Activated T-cell treated with anti-CD3 and anti-CD28 coated beads for 4 hours (primary cell): Measurements from ENCODE around the gene TMEM134.
"Not testable (repeated sequence)": the region's sequence is repeated elsewhere in the genome, so short reads cannot be mapped to it uniquely, and the experiment has no call there.

Experiments
- DNase-seq: peaks from one replicate; pipeline ENCODE4 v3.0.0-alpha.2; 2020

The TMEM134 gene

DNA sequence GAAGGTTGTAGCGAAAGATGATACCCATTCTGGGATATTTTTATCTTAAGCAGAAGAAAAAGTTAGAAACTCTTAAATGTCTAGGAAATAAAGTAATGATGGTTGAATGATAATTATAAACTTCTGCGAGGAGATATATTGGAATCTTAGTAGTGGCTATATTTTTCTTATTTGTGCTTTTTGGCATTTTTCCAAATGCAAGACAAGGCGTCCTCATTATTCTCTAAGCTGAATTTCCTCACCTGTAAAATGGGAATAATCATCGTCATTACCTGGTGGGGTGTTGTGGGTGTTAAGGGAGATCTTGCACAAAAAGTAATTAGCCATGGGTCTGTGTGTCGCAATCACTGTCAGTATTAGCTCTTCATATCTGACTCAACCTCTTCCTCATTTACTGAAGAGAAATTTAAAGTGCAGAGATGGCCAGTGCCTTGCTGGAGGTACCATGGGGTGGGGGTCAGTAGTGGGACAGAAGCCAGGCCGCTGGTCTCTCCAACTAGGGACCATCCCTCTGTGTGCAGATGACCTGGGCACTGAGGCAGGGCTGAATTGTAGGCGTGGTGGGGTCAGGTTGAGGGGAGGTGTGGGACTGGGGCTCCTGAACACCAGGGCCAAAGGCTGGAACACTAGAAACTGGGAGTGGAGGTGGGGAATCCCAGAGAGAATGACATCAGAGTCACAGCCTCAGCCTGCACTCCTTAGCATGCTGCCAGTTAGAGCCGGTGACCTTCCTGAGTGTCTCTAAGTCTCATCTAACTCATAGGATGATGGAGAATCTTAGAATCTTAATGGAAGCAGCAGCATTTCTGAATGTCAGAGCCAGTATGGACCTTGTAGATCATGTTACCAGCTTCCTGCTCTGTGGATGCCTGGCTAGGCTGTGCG lies 32.0 kb upstream of the TMEM134 start:
- no peak for DNase-seq

- DNase-seq: no peak
Measured at GRCh38 chr11:67500484-67500821, 31.4 kb upstream of the TMEM134 start.

- no peak for DNase-seq
Measured at GRCh38 chr11:67499808-67500483, 30.9 kb upstream of the TMEM134 start.

GRCh38 chr11:67498544-67498972 lies 29.5 kb upstream of the TMEM134 start:
- no peak for DNase-seq

GRCh38 chr11:67497656-67498291 lies 28.7 kb upstream of the TMEM134 start:
- DNase-seq: no peak

DNA sequence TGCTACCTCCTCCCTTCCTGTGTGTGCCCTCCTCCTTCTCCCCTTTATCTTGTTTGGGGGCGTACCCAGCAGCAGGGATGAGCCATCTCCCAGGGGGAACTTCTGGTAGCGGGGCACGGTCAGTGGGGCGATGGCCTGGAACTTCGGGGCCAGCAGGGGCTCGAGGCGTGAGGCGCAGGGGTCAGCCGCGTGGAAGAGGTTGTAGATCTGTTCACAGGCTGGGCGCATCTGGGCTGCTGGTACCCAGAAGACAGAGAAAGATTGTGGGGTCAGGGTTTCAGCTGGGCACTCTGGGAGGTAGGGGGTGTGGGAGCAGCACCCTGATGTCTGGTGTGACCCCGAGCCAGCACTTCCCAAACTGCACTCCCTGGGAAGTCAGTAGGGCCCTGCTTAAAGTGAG lies 27.1 kb upstream of the TMEM134 start:
- DNase-seq: no peak

DNA sequence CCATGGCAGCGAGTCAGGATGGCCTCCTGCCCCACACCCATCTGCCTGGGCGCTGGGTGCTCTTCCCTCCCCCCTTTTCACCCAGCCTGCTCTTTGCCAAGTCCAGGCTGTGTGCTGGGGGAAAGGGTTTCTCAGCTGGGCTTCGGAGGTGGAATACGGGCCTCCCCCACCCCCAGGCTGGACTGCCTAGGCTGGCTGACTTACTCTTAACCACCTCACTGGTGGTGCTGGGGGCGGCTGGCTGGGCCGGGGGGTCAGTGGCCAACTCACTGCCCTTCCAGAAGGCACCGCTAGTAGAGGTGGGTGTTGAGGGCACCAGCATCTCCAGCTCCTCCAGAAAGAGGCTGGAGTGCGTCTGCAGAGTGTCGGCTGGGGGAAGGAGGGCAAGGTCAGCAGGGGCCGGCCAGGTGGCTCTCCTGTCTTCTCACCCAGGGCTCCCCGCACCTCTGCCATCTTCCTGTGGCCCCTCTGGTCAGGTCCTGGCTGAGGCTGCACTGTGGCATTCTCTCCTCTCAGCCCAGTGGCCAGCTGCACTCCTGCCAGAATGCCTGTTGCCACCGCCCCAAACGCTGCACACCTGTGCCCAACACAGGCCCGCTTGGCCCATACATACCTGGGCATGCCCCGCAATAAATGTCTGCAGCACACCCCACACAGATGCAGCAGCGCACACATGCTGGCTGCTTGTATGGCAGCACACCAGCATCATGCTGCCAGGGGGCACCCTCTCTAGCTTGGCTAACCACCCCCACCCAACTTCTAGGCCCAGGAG lies 26.4 kb upstream of the TMEM134 start:
- no peak for DNase-seq

DNA sequence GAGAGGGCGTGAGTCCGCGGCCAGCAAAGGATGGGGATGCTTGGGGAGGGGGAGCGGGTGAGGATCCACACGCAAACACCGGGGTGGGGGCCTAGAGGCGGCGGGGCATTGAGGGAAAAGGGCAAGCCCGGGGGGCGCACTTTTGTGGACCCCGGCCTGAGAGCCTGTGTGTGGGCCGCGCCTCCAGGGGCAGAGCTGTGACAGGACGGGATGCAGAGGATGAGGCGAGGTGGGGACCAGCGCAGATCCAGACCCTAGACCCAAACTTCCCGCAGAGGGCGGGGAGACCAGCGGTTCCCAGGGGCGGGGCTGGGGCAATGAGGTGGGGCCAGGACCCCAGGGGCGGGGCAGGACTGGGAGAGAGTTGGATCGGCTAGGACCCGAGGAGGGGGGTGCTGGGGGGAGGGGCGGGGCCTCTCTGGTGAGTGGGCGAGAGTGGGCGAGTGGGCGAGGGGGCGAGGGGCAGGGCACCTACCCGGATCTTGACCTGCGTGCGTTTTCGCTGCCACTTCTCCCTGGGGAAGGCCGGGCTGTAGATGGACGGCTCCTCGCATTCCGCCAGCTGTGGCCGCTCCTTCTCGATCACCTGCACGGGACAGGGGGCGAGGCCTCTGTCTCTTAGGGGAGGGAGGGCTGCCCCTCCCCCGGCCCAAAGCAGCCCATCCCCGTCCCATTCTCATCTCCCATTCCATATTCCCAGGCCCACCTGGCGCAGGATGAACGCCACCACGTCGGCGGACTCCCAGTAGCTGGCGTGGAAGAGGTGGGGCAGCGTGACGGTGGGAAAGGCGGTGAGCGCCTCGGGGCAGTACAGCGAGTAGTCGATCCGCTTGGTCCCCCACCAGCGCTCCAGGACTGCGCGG lies 25.6 kb upstream of the TMEM134 start:
- no peak for DNase-seq

- DNase-seq: no peak
Measured at GRCh38 chr11:67493548-67494370, 24.7 kb upstream of the TMEM134 start.

DNA sequence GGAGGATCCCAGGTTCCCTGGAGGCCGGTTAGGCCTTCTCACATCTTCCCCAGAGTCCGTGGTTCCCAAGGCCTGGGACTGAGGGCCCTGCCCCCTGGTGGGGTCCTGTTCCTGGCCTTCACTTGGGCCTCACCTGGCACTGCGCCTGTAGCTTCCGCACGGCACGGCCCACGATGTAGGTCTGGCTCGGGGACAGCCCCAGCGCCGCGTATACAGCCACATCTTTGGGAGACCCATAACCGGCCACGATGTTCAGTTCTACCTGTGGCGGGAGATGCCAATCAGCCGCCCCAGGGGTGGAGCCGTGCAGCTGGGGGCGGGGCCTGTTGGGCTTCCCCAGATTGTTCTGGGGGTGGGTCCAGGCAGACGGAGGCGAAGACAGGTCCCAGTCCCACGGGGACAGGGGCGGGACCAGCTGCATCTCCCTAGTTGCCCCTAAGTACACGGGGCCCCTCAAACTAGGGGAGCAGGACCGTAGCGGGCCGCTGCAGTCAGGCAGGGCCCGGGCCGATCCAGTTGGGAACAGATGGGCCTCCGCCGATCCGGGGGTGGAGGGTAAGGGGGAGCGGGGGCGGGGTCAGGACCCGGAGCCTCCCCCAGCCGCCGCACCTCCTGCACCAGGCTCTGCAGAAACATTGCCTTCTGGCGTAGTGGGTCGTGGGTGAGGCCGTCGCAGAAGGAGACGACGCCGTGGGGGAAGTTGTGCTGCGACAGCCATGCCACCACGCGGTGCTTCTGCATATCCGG lies 23.9 kb upstream of the TMEM134 start:
- DNase-seq: no peak

- no peak for DNase-seq
Measured at GRCh38 chr11:67492069-67492727, 23.1 kb upstream of the TMEM134 start.

DNA sequence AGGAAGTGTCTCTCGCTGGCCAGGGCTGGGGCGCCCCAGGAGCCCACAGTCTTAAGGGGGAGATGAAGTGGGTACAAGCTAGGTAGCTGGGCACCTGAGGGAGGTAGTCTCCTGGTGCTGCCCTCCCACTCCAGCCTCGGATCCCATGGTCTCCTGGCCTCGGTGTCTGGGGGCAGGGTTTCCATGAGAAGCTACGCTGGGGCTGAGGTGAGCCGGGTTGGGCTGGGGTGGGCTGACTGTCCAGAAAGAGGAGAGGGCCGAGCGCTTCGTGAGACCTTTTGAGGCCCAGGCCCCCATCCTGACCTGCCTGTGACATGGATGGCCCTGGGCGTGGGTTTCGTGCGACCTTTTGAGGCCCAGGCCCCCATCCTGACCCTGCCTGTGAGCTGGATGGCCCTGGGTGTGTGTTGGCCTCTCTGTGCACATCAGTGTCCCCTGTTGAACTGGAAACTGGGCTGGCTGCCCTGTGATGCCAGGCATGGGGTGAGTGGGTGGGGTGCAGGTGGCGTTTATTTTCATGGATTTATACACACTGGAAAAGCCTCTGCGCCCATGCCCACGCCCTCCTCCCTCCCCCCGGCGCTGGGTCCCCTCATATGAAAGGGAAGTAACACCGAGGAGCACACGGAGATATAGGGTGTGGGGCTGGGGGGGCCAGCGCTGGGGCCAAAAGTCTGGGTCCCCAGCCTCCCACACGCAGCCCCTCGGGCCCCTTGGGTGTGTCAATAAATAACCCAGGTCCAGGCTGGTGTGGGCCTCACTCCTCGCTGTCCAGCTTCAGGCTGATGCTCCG lies 22.4 kb upstream of the TMEM134 start:
- DNase-seq: no peak

DNA sequence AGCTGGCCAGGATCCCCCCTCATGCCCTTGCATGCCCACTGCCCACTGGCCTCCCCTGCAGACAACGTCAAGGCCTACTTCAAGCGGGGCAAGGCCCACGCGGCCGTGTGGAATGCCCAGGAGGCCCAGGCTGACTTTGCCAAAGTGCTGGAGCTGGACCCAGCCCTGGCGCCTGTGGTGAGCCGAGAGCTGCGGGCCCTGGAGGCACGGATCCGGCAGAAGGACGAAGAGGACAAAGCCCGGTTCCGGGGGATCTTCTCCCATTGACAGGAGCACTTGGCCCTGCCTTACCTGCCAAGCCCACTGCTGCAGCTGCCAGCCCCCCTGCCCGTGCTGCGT lies 21.6 kb upstream of the TMEM134 start:
- DNase-seq: no peak

DNA sequence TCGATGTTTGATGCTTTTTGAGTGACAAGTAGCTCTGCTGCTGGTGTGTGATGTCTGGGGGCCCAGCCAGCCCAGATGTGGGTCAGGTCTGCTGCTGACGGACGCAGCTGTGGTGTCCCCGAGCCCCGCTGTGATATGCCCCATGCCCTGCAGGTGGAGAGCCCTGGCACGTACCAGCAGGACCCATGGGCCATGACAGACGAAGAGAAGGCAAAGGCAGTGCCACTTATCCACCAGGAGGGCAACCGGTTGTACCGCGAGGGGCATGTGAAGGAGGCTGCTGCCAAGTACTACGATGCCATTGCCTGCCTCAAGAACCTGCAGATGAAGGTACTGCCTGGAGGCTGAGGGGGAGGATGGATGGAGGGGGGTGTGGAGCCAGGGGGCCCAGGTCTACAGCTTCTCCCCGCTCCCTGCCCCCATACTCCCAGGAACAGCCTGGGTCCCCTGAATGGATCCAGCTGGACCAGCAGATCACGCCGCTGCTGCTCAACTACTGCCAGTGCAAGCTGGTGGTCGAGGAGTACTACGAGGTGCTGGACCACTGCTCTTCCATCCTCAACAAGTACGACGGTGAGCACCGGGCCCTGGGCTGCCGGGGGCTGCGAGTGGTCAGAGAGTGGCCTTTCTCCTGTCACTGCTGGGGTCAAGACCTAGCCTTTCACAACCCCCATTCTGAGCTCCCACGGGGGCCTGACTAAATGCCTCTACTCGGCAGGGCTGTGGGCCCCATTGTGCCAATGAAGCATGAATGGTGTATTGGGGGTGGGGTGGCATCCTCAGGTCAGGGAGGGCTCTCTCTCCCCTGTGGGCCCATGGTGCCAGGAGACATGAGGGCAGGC lies 21.1 kb upstream of the TMEM134 start:
- DNase-seq: no peak

DNA sequence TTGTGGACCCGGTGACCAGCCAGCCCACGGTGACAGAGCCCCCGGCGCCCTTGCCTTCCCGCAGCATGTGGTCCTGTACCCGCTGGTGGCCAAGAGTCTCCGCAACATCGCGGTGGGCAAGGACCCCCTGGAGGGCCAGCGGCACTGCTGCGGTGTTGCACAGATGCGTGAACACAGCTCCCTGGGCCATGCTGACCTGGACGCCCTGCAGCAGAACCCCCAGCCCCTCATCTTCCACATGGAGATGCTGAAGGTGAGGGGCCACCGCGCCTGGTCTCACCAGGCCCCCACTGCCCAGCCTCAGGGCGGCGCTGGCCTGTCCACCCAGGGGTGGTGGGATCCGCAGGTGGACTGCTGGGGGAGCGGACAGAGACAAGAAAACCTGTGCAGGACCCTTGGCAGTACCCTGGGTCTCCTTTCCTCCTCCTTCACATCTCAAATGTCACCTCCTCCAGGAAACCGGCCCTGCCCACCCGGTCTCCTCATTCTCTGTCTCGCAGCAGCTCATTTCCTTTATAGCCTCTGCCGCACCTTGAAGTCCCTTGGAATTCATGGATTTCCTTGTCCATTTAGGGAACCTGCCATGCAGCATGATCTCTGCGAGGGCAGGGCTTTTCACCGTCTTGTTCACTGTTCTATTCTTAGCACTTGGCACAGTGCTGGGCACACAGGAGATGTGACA lies 20.3 kb upstream of the TMEM134 start:
- DNase-seq: no peak

- no peak for DNase-seq
Measured at GRCh38 chr11:67486481-67487195, 17.6 kb upstream of the TMEM134 start.

GRCh38 chr11:67485873-67486361 lies 16.9 kb upstream of the TMEM134 start:
- not testable (repeated sequence) for DNase-seq
